Measurements from ENCODE around the gene SOX6. TPM values are rescaled to one million over a fixed set of nuclear protein-coding genes. Genes with fewer than 3 reads are reported as not detected.

Gene SOX6
- total RNA-seq, 1 donor from 2014 or later = 13.4 TPM

GRCh38 chr11:16322190-16322589, 34.2 kb downstream of the SOX6 start:
- no peak overlapping the region for H3K4me3 Mint-ChIP-seq (ENCODE audit: unreplicated experiment)
- no peaks in the 10 kb centered on the region for H3K9me3 Mint-ChIP-seq (ENCODE audit: unreplicated experiment)
- H3K27ac Mint-ChIP-seq (ENCODE audit: unreplicated experiment) = no peak overlapping the region
- no peak for TF ChIP-seq CTCF (IDR thresholded peaks at IDR 0.05)
- H3K27me3 Mint-ChIP-seq (ENCODE audit: unreplicated experiment) = no peaks in the 10 kb centered on the region
- H3K36me3 Mint-ChIP-seq (ENCODE audit: unreplicated experiment) = no peaks in the 10 kb centered on the region
- H3K4me1 Mint-ChIP-seq (ENCODE audit: unreplicated experiment) = peaks cover 14% of the 10 kb centered on the region
- DNase-seq (ENCODE audit: extremely low spot score, unreplicated experiment) = no peak

- Mint-ChIP-seq H3K4me1 (ENCODE audit: unreplicated experiment) (peaks cover 10% of the 10 kb centered on the region), H3K9me3 (ENCODE audit: unreplicated experiment) (no peaks in the 10 kb centered on the region), H3K27ac (ENCODE audit: unreplicated experiment) (no peak overlapping the region), H3K36me3 (ENCODE audit: unreplicated experiment) (no peaks in the 10 kb centered on the region), H3K4me3 (ENCODE audit: unreplicated experiment) (no peak overlapping the region), H3K27me3 (ENCODE audit: unreplicated experiment) (no peaks in the 10 kb centered on the region)
- DNase-seq (ENCODE audit: extremely low spot score, unreplicated experiment) = no peak
- TF ChIP-seq CTCF (IDR thresholded peaks at IDR 0.05) = no peak
Observed at GRCh38 chr11:16321148-16321547, 35.2 kb downstream of the SOX6 start.

GRCh38 chr11:16318320-16318719, 38.0 kb downstream of the SOX6 start:
- no peak for DNase-seq (ENCODE audit: extremely low spot score, unreplicated experiment)
- no peaks in the 10 kb centered on the region for H3K36me3 Mint-ChIP-seq (ENCODE audit: unreplicated experiment)
- no peaks in the 10 kb centered on the region for H3K27me3 Mint-ChIP-seq (ENCODE audit: unreplicated experiment)
- peaks cover 10% of the 10 kb centered on the region for H3K4me1 Mint-ChIP-seq (ENCODE audit: unreplicated experiment)
- no peak overlapping the region for H3K27ac Mint-ChIP-seq (ENCODE audit: unreplicated experiment)
- no peak for TF ChIP-seq CTCF (IDR thresholded peaks at IDR 0.05)
- no peak overlapping the region for H3K4me3 Mint-ChIP-seq (ENCODE audit: unreplicated experiment)
- H3K9me3 Mint-ChIP-seq (ENCODE audit: unreplicated experiment) = no peaks in the 10 kb centered on the region

GRCh38 chr11:16317712-16318111, 38.6 kb downstream of the SOX6 start:
- DNase-seq (ENCODE audit: extremely low spot score, unreplicated experiment) = no peak
- H3K36me3 Mint-ChIP-seq (ENCODE audit: unreplicated experiment) = no peaks in the 10 kb centered on the region
- no peak for TF ChIP-seq CTCF (IDR thresholded peaks at IDR 0.05)
- no peak overlapping the region for H3K4me3 Mint-ChIP-seq (ENCODE audit: unreplicated experiment)
- peaks cover 10% of the 10 kb centered on the region for H3K4me1 Mint-ChIP-seq (ENCODE audit: unreplicated experiment)
- H3K9me3 Mint-ChIP-seq (ENCODE audit: unreplicated experiment) = no peaks in the 10 kb centered on the region
- H3K27ac Mint-ChIP-seq (ENCODE audit: unreplicated experiment) = no peak overlapping the region
- no peaks in the 10 kb centered on the region for H3K27me3 Mint-ChIP-seq (ENCODE audit: unreplicated experiment)

GRCh38 chr11:16313846-16314245, 42.5 kb downstream of the SOX6 start:
- Mint-ChIP-seq H3K4me3 (ENCODE audit: unreplicated experiment) (no peak overlapping the region), H3K9me3 (ENCODE audit: unreplicated experiment) (no peaks in the 10 kb centered on the region), H3K4me1 (ENCODE audit: unreplicated experiment) (peaks cover 13% of the 10 kb centered on the region), H3K36me3 (ENCODE audit: unreplicated experiment) (no peaks in the 10 kb centered on the region), H3K27me3 (ENCODE audit: unreplicated experiment) (no peaks in the 10 kb centered on the region), H3K27ac (ENCODE audit: unreplicated experiment) (no peak overlapping the region)
- no peak for DNase-seq (ENCODE audit: extremely low spot score, unreplicated experiment)
- TF ChIP-seq CTCF (IDR thresholded peaks at IDR 0.05) = no peak
